Coronary artery (tissue), 2 donors: ENCODE data around the gene SNX10.
A peak's percentile ranks its signal among the peaks of the same experiment; 100 is the strongest.
"Not testable (repeated sequence)": the region's sequence is repeated elsewhere in the genome, so short reads cannot be mapped to it uniquely, and the experiment has no call there.

Experiments
- DNase-seq: peaks from one replicate; pipeline ENCODE4 v3.0.0-alpha.2; 2017; ENCODE audit warnings: low spot score
- H3K27ac ChIP-seq, 2 donors: fragments of 200-600 bp; sonication (generic); one replicate each; pipeline ENCODE4 v1.5.1; 2016 to 2019
- H3K4me3 ChIP-seq: fragments of 200-600 bp; sonication (generic); 2 replicates; pipeline ENCODE4 v1.5.1; 2016; ENCODE audit warnings: mild to moderate bottlenecking, moderate library complexity
- TF ChIP-seq, protein P1 (sequence below): fragments of 200-600 bp; sonication (generic); IDR thresholded peaks from one replicate; pipeline ENCODE4 v1.5.1; 2019; ENCODE audit warnings: antibody characterized with exemption

Gene SNX10

DNA sequence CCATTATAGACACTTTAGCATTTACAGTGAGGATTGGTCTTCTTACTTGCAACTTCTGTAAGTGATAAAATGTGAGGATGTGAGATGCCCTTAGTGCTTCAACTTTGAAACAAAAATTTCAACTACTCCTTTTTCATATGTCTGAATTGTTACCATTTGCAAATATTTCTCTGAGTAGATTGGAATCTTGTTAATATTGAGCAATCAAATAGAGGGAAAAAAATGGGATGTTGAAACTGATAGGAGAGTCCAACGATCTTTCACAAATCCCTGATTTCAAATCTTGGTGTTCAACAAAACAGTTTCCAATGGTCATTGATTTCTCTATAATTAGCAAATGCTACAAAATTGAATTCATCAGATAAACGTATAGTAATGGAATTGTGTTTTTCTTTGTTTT is 5.5 kb upstream of the SNX10 start:
- no peak overlapping the region for H3K27ac ChIP-seq
- TF ChIP-seq, protein P1, sequence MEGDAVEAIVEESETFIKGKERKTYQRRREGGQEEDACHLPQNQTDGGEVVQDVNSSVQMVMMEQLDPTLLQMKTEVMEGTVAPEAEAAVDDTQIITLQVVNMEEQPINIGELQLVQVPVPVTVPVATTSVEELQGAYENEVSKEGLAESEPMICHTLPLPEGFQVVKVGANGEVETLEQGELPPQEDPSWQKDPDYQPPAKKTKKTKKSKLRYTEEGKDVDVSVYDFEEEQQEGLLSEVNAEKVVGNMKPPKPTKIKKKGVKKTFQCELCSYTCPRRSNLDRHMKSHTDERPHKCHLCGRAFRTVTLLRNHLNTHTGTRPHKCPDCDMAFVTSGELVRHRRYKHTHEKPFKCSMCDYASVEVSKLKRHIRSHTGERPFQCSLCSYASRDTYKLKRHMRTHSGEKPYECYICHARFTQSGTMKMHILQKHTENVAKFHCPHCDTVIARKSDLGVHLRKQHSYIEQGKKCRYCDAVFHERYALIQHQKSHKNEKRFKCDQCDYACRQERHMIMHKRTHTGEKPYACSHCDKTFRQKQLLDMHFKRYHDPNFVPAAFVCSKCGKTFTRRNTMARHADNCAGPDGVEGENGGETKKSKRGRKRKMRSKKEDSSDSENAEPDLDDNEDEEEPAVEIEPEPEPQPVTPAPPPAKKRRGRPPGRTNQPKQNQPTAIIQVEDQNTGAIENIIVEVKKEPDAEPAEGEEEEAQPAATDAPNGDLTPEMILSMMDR: no peak
- no peak for DNase-seq
- H3K4me3 ChIP-seq: no peak overlapping the region

DNA sequence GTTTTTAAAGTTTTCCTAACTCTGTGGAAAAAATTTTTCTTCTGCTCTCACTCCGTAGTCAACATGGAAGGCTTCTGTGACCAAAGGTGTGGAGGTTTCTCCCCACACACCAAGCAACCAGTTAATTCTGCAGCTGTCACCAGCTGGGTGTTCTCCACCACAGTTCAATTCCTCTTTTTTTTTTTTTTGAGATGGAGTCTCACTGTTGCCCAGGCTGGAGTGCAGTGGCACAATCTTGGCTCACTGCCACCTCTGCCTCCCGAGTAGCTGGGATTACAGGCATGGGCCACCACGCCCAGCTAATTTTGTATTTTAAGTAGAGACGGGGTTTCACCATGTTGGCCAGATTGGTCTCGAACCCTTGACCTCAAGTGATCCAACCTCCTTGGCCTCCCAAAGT is 3.5 kb upstream of the SNX10 start:
- H3K27ac ChIP-seq, DNase-seq, H3K4me3 ChIP-seq: not testable (repeated sequence)

DNA sequence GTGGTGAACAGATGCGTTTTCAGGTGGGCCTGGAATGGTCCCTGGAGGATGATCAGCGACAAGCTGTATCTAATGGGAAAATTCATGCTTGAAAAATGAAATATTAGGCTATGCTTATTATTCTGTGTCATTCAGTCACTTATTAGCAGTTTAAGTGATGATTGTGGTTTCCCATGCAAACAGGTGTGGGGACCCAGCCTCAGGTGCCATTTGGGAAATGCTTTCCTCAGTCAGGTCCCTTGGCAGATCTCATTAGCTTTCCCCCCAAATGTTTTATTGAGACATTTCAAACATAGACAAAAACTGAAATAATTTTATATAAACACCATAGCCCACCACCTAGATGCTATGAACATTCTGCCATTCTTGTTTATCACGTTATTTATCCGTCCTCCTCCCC is 411 bp upstream of the SNX10 start:
- Histone ChIP-seq H3K4me3 (peak overlapping the region; percentile 71), H3K27ac (no peak overlapping the region)
- DNase-seq: no peak
- TF ChIP-seq, protein P1: no peak

- DNase-seq: no peak
- Histone ChIP-seq H3K27ac (no peak overlapping the region), H3K4me3 (peak overlapping the region; percentile 71)
- TF ChIP-seq, protein P1: no peak
Measured at GRCh38 chr7:26292768-26293560, 1.3 kb downstream of the SNX10 start.

- DNase-seq: no peak
- H3K4me3 ChIP-seq: no peak overlapping the region
- TF ChIP-seq, protein P1: no peak
- peak overlapping the region in 1 of 2 donors; percentile 29 for H3K27ac ChIP-seq
Measured at GRCh38 chr7:26293569-26294308, 2.1 kb downstream of the SNX10 start.

GRCh38 chr7:26295015-26295414 is 3.4 kb downstream of the SNX10 start:
- Histone ChIP-seq H3K4me3 (no peak overlapping the region), H3K27ac (no peak overlapping the region)
- TF ChIP-seq, protein P1: no peak
- no peak for DNase-seq

DNA sequence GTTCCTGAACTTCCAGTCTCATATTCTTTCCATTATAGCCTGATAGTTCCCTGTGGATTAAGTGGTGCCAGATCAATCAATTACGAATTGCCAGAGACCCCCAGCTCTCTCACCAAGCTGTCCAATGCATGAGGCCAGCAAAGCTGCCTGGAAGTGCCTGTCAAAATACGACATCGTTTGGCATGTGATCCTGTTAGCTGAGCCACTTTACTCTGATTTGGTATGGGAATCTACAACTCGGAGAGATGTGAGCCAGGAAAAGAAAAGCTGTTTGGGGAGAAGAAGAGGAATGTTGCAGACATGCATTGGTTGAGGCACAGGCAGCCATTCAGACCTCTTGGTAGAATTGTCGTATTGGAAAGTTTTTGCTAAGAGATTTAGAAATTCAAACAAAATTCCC is 3.9 kb downstream of the SNX10 start:
- TF ChIP-seq, protein P1: no peak
- no peak overlapping the region for H3K27ac ChIP-seq
- DNase-seq: no peak
- H3K4me3 ChIP-seq: no peak overlapping the region
